Measurements from ENCODE around the gene EXOC3L1. TPM values are rescaled to one million over a fixed set of nuclear protein-coding genes. Genes with fewer than 3 reads are reported as not detected.

EXOC3L1 gene
- total and polyA plus RNA-seq, 2 of the 13 experiments (the other 11 are each of a cell fraction or from before 2014, with no cell fraction given), result 0.12 TPM; not detected in 1

DNA sequence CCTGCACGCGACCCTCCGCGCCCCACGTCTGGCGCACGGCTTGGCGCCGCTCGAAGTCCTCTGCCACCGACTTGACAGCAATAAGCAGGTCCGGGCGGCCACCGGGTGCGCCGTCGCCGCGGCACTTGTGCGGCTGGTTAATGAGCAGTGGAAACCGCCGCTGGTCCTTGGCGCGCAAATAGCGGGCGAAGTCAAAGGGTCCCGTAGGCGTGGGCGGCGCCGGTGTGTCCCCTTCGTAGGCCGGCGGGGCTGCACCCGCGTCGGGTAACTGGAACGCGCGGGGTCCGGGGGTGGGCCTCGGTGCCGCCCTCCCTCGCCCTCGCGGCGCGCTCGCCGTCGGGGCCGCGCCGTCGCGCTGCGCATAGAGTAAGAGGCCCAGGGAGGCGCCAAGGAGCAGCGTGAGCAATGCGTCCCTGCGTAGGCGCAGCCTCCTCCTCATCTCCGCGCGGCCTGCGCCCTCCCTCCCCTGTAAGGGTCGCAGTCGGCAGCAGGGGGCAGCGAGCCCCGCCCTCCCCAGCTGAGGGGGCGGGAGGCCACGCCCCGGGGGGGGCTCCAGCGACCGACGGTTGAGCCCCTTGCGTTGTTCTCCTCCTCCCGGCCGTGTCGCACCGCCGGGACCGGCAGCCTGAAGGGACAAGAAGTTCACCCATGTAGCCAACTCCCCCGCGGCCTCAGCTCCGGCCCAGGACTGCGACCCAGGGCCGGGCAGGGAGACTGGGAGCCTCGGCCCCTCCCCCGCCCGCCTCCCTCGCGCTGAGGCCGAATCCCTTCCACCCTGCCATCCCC lies 39.7 kb downstream of the EXOC3L1 start:
- in situ Hi-C loops (cut with HindIII; ENCODE audit: extremely low pct_ligation_motif_present, low pct_unique_long_range_greater_than_20kb), result no loop called here
- BruUV-seq (replicated peaks), result no TSS peak
- no peak for DNase-seq (ENCODE audit: low spot score)
- TF ChIP-seq ZNF230 (CRISPR knock-in tag; IDR thresholded peaks at IDR 0.05) (no peak), ZNF224 (CRISPR knock-in tag; IDR thresholded peaks at IDR 0.05) (no peak), RXRA (CRISPR knock-in tag; IDR thresholded peaks at IDR 0.05) (no peak), SRF (IDR thresholded peaks at IDR 0.05; ENCODE audit: low read depth, low read length) (no peak), RNF2 (conservative IDR thresholded peaks at IDR 0.05; ENCODE audit: low read depth) (no peak), SMARCC2 (IDR thresholded peaks at IDR 0.05) (no peak), HDAC1 (CRISPR knock-in tag; IDR thresholded peaks at IDR 0.05) (no peak), ISX (CRISPR knock-in tag; conservative IDR thresholded peaks at IDR 0.05) (no peak), ZNF225 (CRISPR knock-in tag; IDR thresholded peaks at IDR 0.05) (no peak), KLF9 (CRISPR knock-in tag; IDR thresholded peaks at IDR 0.05; ENCODE audit: low read depth) (no peak), ZBTB21 (CRISPR knock-in tag; IDR thresholded peaks at IDR 0.05) (no peak), ZNF138 (CRISPR knock-in tag; IDR thresholded peaks at IDR 0.05; ENCODE audit: low read depth) (no peak), JDP2 (CRISPR knock-in tag; IDR thresholded peaks at IDR 0.05; ENCODE audit: borderline replicate concordance) (no peak), PTBP1 (IDR thresholded peaks at IDR 0.05; ENCODE audit: low read depth, low read length, poor library complexity, severe bottlenecking) (peak; percentile 33), MYC (CRISPR knock-in tag; IDR thresholded peaks at IDR 0.05; ENCODE audit: borderline replicate concordance) (0 out of 2 replicates have a peak, but pooled peaks have one; percentile 8), ZNF430 (CRISPR knock-in tag; IDR thresholded peaks at IDR 0.05) (0 out of 2 replicates have a peak, but pooled peaks have one; percentile 11), ZNF7 (CRISPR knock-in tag; IDR thresholded peaks at IDR 0.05) (0 out of 2 replicates have a peak, but pooled peaks have one; percentile 2)
- TF ChIP-seq, protein P1, sequence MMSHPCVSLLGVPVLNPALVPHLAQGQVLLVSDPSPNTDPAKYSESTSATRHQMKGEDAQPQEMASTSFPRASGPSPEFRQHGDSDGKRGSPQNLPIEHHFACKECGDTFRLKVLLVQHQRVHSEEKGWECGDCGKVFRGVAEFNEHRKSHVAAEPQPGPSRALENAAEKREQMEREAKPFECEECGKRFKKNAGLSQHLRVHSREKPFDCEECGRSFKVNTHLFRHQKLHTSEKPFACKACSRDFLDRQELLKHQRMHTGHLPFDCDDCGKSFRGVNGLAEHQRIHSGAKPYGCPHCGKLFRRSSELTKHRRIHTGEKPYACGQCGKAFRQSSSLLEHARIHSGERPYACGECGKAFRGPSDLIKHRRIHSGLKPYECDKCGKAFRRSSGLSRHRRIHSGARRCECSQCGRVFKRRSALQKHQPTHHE (CRISPR knock-in tag; IDR thresholded peaks at IDR 0.05; ENCODE audit: borderline replicate concordance), result 0 out of 2 replicates have a peak, but pooled peaks have one; percentile 71
- TF ChIP-seq, protein P2, sequence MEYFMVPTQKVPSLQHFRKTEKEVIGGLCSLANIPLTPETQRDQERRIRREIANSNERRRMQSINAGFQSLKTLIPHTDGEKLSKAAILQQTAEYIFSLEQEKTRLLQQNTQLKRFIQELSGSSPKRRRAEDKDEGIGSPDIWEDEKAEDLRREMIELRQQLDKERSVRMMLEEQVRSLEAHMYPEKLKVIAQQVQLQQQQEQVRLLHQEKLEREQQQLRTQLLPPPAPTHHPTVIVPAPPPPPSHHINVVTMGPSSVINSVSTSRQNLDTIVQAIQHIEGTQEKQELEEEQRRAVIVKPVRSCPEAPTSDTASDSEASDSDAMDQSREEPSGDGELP (IDR thresholded peaks at IDR 0.05; ENCODE audit: borderline replicate concordance, low read depth), result no peak
- TF ChIP-seq, protein P3, sequence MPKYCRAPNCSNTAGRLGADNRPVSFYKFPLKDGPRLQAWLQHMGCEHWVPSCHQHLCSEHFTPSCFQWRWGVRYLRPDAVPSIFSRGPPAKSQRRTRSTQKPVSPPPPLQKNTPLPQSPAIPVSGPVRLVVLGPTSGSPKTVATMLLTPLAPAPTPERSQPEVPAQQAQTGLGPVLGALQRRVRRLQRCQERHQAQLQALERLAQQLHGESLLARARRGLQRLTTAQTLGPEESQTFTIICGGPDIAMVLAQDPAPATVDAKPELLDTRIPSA (CRISPR knock-in tag; IDR thresholded peaks at IDR 0.05; ENCODE audit: borderline replicate concordance), result no peak
- TF ChIP-seq, protein P4, sequence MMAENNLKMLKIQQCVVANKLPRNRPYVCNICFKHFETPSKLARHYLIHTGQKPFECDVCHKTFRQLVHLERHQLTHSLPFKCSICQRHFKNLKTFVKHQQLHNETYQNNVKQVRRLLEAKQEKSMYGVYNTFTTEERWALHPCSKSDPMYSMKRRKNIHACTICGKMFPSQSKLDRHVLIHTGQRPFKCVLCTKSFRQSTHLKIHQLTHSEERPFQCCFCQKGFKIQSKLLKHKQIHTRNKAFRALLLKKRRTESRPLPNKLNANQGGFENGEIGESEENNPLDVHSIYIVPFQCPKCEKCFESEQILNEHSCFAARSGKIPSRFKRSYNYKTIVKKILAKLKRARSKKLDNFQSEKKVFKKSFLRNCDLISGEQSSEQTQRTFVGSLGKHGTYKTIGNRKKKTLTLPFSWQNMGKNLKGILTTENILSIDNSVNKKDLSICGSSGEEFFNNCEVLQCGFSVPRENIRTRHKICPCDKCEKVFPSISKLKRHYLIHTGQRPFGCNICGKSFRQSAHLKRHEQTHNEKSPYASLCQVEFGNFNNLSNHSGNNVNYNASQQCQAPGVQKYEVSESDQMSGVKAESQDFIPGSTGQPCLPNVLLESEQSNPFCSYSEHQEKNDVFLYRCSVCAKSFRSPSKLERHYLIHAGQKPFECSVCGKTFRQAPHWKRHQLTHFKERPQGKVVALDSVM (CRISPR knock-in tag; IDR thresholded peaks at IDR 0.05), result no peak

More for the DNA sequence above, 39.7 kb downstream of the EXOC3L1 start:
- no peaks in the 10 kb centered on the region for H3K79me2 ChIP-seq (ENCODE audit: insufficient read depth, low read length)
- FAIRE-seq (no peak), ATAC-seq (peak; percentile 28)
- H3K27ac ChIP-seq (ENCODE audit: extremely low read length, insufficient read depth, low read length), result peak overlapping the region; percentile 1
- intact Hi-C loops (cut with micrococcal nuclease; ENCODE audit: unreplicated experiment), result loop anchor here (10.0 kb wide), 1 partner anchor 255 kb away; no protein-coding TSS in a partner anchor
- H3K36me3 ChIP-seq (replicated peaks in 1 of 2; ENCODE audit: control insufficient read depth in 1 of 2, insufficient read depth in 2 of 2, low read length in 2 of 2), result peaks cover 23 to 39% of the 10 kb centered on the region in 2 experiments
- no peak overlapping the region for H2AFZ ChIP-seq (ENCODE audit: low read length)
- H3K4me2 ChIP-seq (ENCODE audit: low read depth, low read length), result peak overlapping the region; percentile 96
- peaks cover 9% of the 10 kb centered on the region; the same call in 1 of the 2 replicates for H4K20me1 ChIP-seq (ENCODE audit: insufficient read depth, low read length)
- H3K4me3 ChIP-seq (replicated peaks in 1 of 3; ENCODE audit: insufficient read depth in 1 of 3, low read depth in 2 of 3, low read length in 3 of 3), result peak overlapping the region; percentile 64 to 77 (median 73)
- H3K27me3 ChIP-seq (ENCODE audit: control insufficient read depth in 1 of 2, insufficient read depth in 2 of 2, low read length in 2 of 2), result no peaks in the 10 kb centered on the region; a peak in 1 of 5 replicates
- H3K9ac ChIP-seq (ENCODE audit: insufficient read depth, low read depth, low read length), result peak overlapping the region; percentile 63
- H3K9me3 ChIP-seq (ENCODE audit: low read length), result no peaks in the 10 kb centered on the region
- 84% methylated on average over 71 of the region's 94 CpGs for WGBS (ENCODE audit: low lambda C conversion rate)
- CTCF ChIA-PET (ENCODE audit: low intra/inter-chr PET ratio, low total read pairs), result no interaction called here
- peaks cover 18% of the 10 kb centered on the region for H3K4me1 ChIP-seq (ENCODE audit: insufficient read depth, low read length)
- POLR2A ChIA-PET, result interaction anchor here (0.5 to 4.1 kb wide), 15 partner anchors 9 to 245 kb away, joined by 3 to 31 read pairs (median 6); partner anchors contain the start of genes CBFB, FBXL8, NOL3 and PHAF1

Data from HepG2 (cell line).